ENCODE data around the gene SLC8B1.

DNA sequence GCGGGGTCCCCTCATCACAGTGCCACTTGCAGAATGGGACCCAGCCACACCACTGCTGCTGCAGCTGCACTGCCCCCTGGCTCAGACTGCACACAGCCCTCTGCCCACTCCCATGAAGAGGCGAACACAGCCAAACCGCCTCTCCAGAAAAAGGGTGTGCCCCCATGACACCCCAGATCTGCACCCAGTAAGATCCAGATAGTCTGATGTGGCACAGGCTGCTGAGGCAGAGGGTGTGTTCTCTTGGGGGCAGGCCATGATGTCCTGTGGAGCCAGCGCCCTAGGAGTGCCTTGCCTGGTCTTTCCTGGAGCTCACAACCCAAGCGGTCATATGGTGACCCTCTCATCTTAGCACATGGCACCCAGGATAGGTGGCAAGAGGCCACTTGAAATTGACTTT lies 44.4 kb downstream of the SLC8B1 start:
- TF ChIP-seq, protein P1, sequence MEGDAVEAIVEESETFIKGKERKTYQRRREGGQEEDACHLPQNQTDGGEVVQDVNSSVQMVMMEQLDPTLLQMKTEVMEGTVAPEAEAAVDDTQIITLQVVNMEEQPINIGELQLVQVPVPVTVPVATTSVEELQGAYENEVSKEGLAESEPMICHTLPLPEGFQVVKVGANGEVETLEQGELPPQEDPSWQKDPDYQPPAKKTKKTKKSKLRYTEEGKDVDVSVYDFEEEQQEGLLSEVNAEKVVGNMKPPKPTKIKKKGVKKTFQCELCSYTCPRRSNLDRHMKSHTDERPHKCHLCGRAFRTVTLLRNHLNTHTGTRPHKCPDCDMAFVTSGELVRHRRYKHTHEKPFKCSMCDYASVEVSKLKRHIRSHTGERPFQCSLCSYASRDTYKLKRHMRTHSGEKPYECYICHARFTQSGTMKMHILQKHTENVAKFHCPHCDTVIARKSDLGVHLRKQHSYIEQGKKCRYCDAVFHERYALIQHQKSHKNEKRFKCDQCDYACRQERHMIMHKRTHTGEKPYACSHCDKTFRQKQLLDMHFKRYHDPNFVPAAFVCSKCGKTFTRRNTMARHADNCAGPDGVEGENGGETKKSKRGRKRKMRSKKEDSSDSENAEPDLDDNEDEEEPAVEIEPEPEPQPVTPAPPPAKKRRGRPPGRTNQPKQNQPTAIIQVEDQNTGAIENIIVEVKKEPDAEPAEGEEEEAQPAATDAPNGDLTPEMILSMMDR (IDR thresholded peaks at IDR 0.05) = no peak
- no peak for TF ChIP-seq EP300 (IDR thresholded peaks at IDR 0.05)
